Panc1 (cell line): ENCODE measurements around the gene ADARB2.

ENCODE experiments used
- POLR2AphosphoS5 ChIP-seq: IDR thresholded peaks from 2 replicates; pipeline ENCODE4 v1.6.1; 2012; ENCODE audit warnings: mild to moderate bottlenecking, low read depth, low read length, moderate library complexity
- SIN3A ChIP-seq: IDR thresholded peaks from 2 replicates; pipeline ENCODE4 v1.6.1; 2012; ENCODE audit warnings: low read depth, mild to moderate bottlenecking, low read length, moderate library complexity, borderline replicate concordance; ENCODE audit not compliant: insufficient read depth
- TF ChIP-seq, protein P1 (sequence below): fragments of 450-650 bp; IDR thresholded peaks from 2 replicates; pipeline ENCODE4 v1.5.1; 2017; ENCODE audit warnings: mild to moderate bottlenecking
- TF ChIP-seq, protein P2 (sequence below), 2 experiments: IDR thresholded peaks; 2 replicates each; pipeline ENCODE4 v1.6.1; 2011 to 2012; ENCODE audit warnings: low read depth in 2 of 2, control low read depth in 1 of 2, low read length in 1 of 2, mild to moderate bottlenecking in 1 of 2, moderate library complexity in 1 of 2; ENCODE audit not compliant: insufficient read depth in 1 of 2

DNA sequence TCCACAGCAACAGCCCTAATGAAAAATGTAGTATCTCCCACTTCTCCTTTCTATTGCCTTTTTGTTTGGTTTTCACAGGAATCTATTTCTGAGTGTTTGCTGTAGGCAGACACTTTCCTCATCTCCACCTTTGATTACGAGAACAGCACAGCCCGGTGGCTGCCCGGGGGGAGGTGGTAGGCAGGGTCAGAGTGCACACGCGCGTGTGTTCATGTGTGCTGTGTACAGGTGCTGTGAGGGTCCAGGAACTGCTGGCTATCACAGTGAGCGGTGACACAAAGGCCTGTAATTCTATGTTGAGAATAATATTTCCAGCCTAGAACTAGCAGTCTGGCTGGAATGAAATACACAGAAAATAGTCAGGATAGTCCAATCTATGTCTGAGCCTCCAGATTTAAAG is 212.8 kb downstream of the ADARB2 start:
- TF ChIP-seq, protein P1, sequence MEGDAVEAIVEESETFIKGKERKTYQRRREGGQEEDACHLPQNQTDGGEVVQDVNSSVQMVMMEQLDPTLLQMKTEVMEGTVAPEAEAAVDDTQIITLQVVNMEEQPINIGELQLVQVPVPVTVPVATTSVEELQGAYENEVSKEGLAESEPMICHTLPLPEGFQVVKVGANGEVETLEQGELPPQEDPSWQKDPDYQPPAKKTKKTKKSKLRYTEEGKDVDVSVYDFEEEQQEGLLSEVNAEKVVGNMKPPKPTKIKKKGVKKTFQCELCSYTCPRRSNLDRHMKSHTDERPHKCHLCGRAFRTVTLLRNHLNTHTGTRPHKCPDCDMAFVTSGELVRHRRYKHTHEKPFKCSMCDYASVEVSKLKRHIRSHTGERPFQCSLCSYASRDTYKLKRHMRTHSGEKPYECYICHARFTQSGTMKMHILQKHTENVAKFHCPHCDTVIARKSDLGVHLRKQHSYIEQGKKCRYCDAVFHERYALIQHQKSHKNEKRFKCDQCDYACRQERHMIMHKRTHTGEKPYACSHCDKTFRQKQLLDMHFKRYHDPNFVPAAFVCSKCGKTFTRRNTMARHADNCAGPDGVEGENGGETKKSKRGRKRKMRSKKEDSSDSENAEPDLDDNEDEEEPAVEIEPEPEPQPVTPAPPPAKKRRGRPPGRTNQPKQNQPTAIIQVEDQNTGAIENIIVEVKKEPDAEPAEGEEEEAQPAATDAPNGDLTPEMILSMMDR, result no peak
- TF ChIP-seq POLR2AphosphoS5 (no peak), SIN3A (no peak)
- TF ChIP-seq, protein P2, sequence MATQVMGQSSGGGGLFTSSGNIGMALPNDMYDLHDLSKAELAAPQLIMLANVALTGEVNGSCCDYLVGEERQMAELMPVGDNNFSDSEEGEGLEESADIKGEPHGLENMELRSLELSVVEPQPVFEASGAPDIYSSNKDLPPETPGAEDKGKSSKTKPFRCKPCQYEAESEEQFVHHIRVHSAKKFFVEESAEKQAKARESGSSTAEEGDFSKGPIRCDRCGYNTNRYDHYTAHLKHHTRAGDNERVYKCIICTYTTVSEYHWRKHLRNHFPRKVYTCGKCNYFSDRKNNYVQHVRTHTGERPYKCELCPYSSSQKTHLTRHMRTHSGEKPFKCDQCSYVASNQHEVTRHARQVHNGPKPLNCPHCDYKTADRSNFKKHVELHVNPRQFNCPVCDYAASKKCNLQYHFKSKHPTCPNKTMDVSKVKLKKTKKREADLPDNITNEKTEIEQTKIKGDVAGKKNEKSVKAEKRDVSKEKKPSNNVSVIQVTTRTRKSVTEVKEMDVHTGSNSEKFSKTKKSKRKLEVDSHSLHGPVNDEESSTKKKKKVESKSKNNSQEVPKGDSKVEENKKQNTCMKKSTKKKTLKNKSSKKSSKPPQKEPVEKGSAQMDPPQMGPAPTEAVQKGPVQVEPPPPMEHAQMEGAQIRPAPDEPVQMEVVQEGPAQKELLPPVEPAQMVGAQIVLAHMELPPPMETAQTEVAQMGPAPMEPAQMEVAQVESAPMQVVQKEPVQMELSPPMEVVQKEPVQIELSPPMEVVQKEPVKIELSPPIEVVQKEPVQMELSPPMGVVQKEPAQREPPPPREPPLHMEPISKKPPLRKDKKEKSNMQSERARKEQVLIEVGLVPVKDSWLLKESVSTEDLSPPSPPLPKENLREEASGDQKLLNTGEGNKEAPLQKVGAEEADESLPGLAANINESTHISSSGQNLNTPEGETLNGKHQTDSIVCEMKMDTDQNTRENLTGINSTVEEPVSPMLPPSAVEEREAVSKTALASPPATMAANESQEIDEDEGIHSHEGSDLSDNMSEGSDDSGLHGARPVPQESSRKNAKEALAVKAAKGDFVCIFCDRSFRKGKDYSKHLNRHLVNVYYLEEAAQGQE (IDR thresholded peaks at IDR 0.05; ENCODE audit: insufficient read depth in 1 of 2, low read depth in 2 of 2, low read length in 1 of 2), result no peak
